HG02623 (cell line): ENCODE measurements around the gene RIMBP3B.
"Not testable (repeated sequence)": the region's sequence is repeated elsewhere in the genome, so short reads cannot be mapped to it uniquely, and the experiment has no call there.

Experiments used
- ATAC-seq: cut with Tn5 transposase; IDR thresholded peaks from one replicate; pipeline ENCODE4 v1.9.1; 2021; ENCODE audit warnings: moderate library complexity; ENCODE audit not compliant: unreplicated experiment

Gene RIMBP3B

GRCh38 chr22:21417227-21417746, 33.7 kb downstream of the RIMBP3B start, which contains the start of gene HIC2:
Gene HIC2 (plus strand): TSS chr22:21417371. CDS start chr22:21442832, 25,461 bp downstream.
- peak; percentile 68 for ATAC-seq

- peak; percentile 9 for ATAC-seq
Observed at GRCh38 chr22:21417853-21418252, 34.3 kb downstream of the RIMBP3B start.

- not testable (repeated sequence) for ATAC-seq
Observed at GRCh38 chr22:21418974-21419638, 35.6 kb downstream of the RIMBP3B start.

GRCh38 chr22:21420180-21420763, 36.7 kb downstream of the RIMBP3B start:
- not testable (repeated sequence) for ATAC-seq

- ATAC-seq: not testable (repeated sequence)
Observed at GRCh38 chr22:21424084-21424709, 40.6 kb downstream of the RIMBP3B start.

GRCh38 chr22:21434378-21435233, 51.1 kb downstream of the RIMBP3B start:
- not testable (repeated sequence) for ATAC-seq

GRCh38 chr22:21435998-21436810, 52.7 kb downstream of the RIMBP3B start:
- ATAC-seq: not testable (repeated sequence)

GRCh38 chr22:21438013-21438412, 54.5 kb downstream of the RIMBP3B start:
- not testable (repeated sequence) for ATAC-seq
